HepG2 (cell line): ENCODE data around the gene CHI3L1. TPM values are rescaled to one million over a fixed set of nuclear protein-coding genes. Genes with fewer than 3 reads are reported as not detected.

Experiments
- ATAC-seq: fragments of 200-7000 bp; cut with Tn5 transposase; 3 replicates; pipeline ENCODE4 v1.9.1; 2020; ENCODE audit warnings: mild to moderate bottlenecking, moderate library complexity
- BruUV-seq: library from RNA; stranded (reverse); fragments of 400-500 nt; replicated peaks from 2 replicates; lab custom pipeline; 2021; lab: Mats Ljungman, UMichigan
- CTCF ChIA-PET: fragments of 300-600 bp; formaldehyde crosslinking; extraction: SDS; loops from one replicate; lab custom pipeline; 2021; ENCODE audit warnings: low total read pairs, inconsistent platforms, low intra/inter-chr PET ratio; lab: Yijun Ruan, JAX
- POLR2A ChIA-PET: fragments of 350-600 bp; sonication (Branson Sonifier 250); formaldehyde crosslinking; loops from one replicate; lab custom pipeline; 2020; ENCODE audit warnings: antibody characterized with exemption, inconsistent platforms; lab: Yijun Ruan, JAX
- DNase-seq: peaks from one replicate; pipeline ENCODE4 v3.0.0-alpha.2; 2015; ENCODE audit warnings: low spot score
- FAIRE-seq: peaks from 3 replicates; lab custom pipeline; 2011; peaks lifted over from hg19 to GRCh38; lab: Jason Lieb, UNC
- H2AFZ ChIP-seq: one replicate; pipeline ENCODE4 v1.6.1; 2011; ENCODE audit warnings: low read length, inconsistent platforms
- H3K27ac ChIP-seq: fragments of 300-600 bp; 3 replicates; pipeline ENCODE4 v1.8.0; 2011; ENCODE audit warnings: mixed run types, mild to moderate bottlenecking, mixed read lengths, low read length, inconsistent platforms; ENCODE audit not compliant: insufficient read depth; ENCODE audit errors: extremely low read length
- H3K27me3 ChIP-seq, 2 experiments: fragments of 200-600 bp in 1 of 2; 2 replicates in 1 of 2; 3 replicates in 1 of 2; pipeline versions ENCODE4 v1.6.0 to v1.8.0; 2011; ENCODE audit warnings: low read length in 2 of 2, mild to moderate bottlenecking in 2 of 2, moderate library complexity in 2 of 2, inconsistent platforms in 1 of 2; ENCODE audit not compliant: insufficient read depth in 2 of 2, control insufficient read depth in 1 of 2
- H3K36me3 ChIP-seq, 2 experiments: fragments of 200-600 bp in 1 of 2; replicated peaks in 1 of 2; 2 replicates in 1 of 2; 3 replicates in 1 of 2; pipeline versions ENCODE4 v1.5.1 to v1.8.0; 2011; ENCODE audit warnings: low read length in 2 of 2, inconsistent platforms in 1 of 2; ENCODE audit not compliant: insufficient read depth in 2 of 2, control insufficient read depth in 1 of 2
- H3K4me1 ChIP-seq: 2 replicates; pipeline ENCODE4 v1.5.1; 2012; ENCODE audit warnings: low read length, inconsistent platforms; ENCODE audit not compliant: insufficient read depth
- H3K4me2 ChIP-seq: 2 replicates; pipeline ENCODE4 v1.6.0; 2011; ENCODE audit warnings: low read depth, low read length, inconsistent platforms
- H3K4me3 ChIP-seq, 3 experiments: fragments of 200-600 bp in 1 of 3; sonication (generic), shearing (Covaris generic) in 1 of 3; replicated peaks in 1 of 3; 2 replicates each; pipeline ENCODE4 v1.5.1; 2011 to 2016; ENCODE audit warnings: low read length in 3 of 3, inconsistent platforms in 2 of 3, low read depth in 2 of 3, mild to moderate bottlenecking in 2 of 3, control low read depth in 1 of 3, mixed read lengths in 1 of 3; ENCODE audit not compliant: insufficient read depth in 1 of 3
- H3K79me2 ChIP-seq: one replicate; pipeline ENCODE4 v1.6.1; 2011; ENCODE audit warnings: low read length, inconsistent platforms; ENCODE audit not compliant: insufficient read depth
- H3K9ac ChIP-seq: 2 replicates; pipeline ENCODE4 v1.6.0; 2011; ENCODE audit warnings: mild to moderate bottlenecking, low read depth, low read length, inconsistent platforms; ENCODE audit not compliant: insufficient read depth
- H3K9me3 ChIP-seq: 2 replicates; pipeline ENCODE4 v1.5.1; 2012; ENCODE audit warnings: mild to moderate bottlenecking, low read length
- H4K20me1 ChIP-seq: 2 replicates; pipeline ENCODE4 v1.6.0; 2011; ENCODE audit warnings: inconsistent platforms, mild to moderate bottlenecking, low read length, moderate library complexity; ENCODE audit not compliant: insufficient read depth
- CCAR2 ChIP-seq: fragments of 200-400 bp; formaldehyde crosslinking; optimal IDR thresholded peaks from 2 replicates; pipeline ENCODE3; 2018; ENCODE audit warnings: low read depth, mild to moderate bottlenecking, low read length, moderate library complexity
- E2F2 ChIP-seq: sonication (generic); formaldehyde crosslinking; IDR thresholded peaks from 2 replicates; pipeline ENCODE4 v1.4.0; 2020; ENCODE audit warnings: missing genetic modification reagents, borderline replicate concordance
- HNRNPK ChIP-seq: fragments of 200-400 bp; formaldehyde crosslinking; IDR thresholded peaks from 2 replicates; pipeline ENCODE4 v1.6.1; 2018; ENCODE audit warnings: low read length, low read depth, moderate library complexity, mild to moderate bottlenecking; ENCODE audit not compliant: poor library complexity, severe bottlenecking
- ISL2 ChIP-seq: sonication (generic); formaldehyde crosslinking; IDR thresholded peaks from 2 replicates; pipeline ENCODE4 v1.5.0; 2020; ENCODE audit warnings: missing genetic modification reagents
- KDM5A ChIP-seq: fragments of 200-600 bp; sonication (generic); IDR thresholded peaks from 2 replicates; pipeline ENCODE4 v1.7.0; 2018; ENCODE audit warnings: antibody characterized with exemption, mild to moderate bottlenecking, low read length, borderline replicate concordance
- KLF9 ChIP-seq: IDR thresholded peaks from 2 replicates; pipeline ENCODE4 v1.6.1; 2016; ENCODE audit warnings: low read depth
- MZF1 ChIP-seq: sonication (generic); formaldehyde crosslinking; IDR thresholded peaks from 2 replicates; pipeline ENCODE4 v1.8.1; 2023; ENCODE audit warnings: mild to moderate bottlenecking, missing genetic modification reagents, borderline replicate concordance
- NFKBIZ ChIP-seq: IDR thresholded peaks from 2 replicates; pipeline ENCODE4 v1.6.1; 2018; ENCODE audit warnings: missing genetic modification reagents, missing compliant biosample characterization
- PTBP1 ChIP-seq: fragments of 200-400 bp; formaldehyde crosslinking; IDR thresholded peaks from 2 replicates; pipeline ENCODE4 v1.6.1; 2018; ENCODE audit warnings: low read length, low read depth; ENCODE audit not compliant: poor library complexity, severe bottlenecking
- RFX5 ChIP-seq: IDR thresholded peaks from 2 replicates; pipeline ENCODE4 v1.6.1; 2011; ENCODE audit warnings: low read depth, low read length, improper control_type of control experiment
- SKI ChIP-seq: fragments of 450-650 bp; IDR thresholded peaks from one replicate; pipeline ENCODE4 v1.6.1; 2018; ENCODE audit warnings: mild to moderate bottlenecking; ENCODE audit not compliant: partially characterized antibody
- ZKSCAN1 ChIP-seq: fragments of 150-350 bp; IDR thresholded peaks from 2 replicates; pipeline ENCODE4 v1.6.1; 2014; ENCODE audit warnings: low read length
- ZKSCAN5 ChIP-seq: sonication (generic); formaldehyde crosslinking; IDR thresholded peaks from 2 replicates; pipeline ENCODE4 v1.5.1; 2020; ENCODE audit warnings: mild to moderate bottlenecking, missing genetic modification reagents
- ZNF644 ChIP-seq: IDR thresholded peaks from 2 replicates; pipeline ENCODE4 v1.6.1; 2016; ENCODE audit warnings: low read depth
- ZNF652 ChIP-seq: IDR thresholded peaks from 2 replicates; pipeline ENCODE4 v1.6.1; 2016; ENCODE audit warnings: low read depth, borderline replicate concordance
- WGBS: methylation state at CpG from one replicate; pipeline ENCODE4 v1.1.6; 2017; ENCODE audit warnings: low lambda C conversion rate; 5-methylcytosine and 5-hydroxymethylcytosine counted together
- in situ Hi-C: cut with HindIII; loops from 2 replicates; pipeline ENCODE4 v1.10.0; 2017; ENCODE audit warnings: low pct_unique_long_range_greater_than_20kb; ENCODE audit not compliant: extremely low pct_ligation_motif_present
- intact Hi-C: fragments of 100-400 bp; cut with micrococcal nuclease; formaldehyde crosslinking; loops from one replicate; pipeline ENCODE4 v1.10.0; 2022; ENCODE audit not compliant: unreplicated experiment
- polyA plus RNA-seq, 8 experiments: library from polyadenylated mRNA; depleted of rRNA in 3 of 8; stranded (reverse) in 7 of 8; unstranded in 1 of 8; fragments of >200 nt; fragmentation: Illumina TruSeq in 4 of 8; extraction: Trizol in 4 of 8; gene quantifications; 2 replicates each; pipeline versions ENCODE4 v1.2.1 to v1.2.3, GENCODE V29; 2011 to 2016; ENCODE audit warnings: low read depth in 4 of 8, missing spikeins in 1 of 8, mixed read lengths in 1 of 8; ENCODE audit not compliant: insufficient read depth in 1 of 8
- total RNA-seq, 5 experiments: library from RNA; depleted of rRNA; stranded (reverse); fragments of >200 nt; fragmentation: Illumina TruSeq; extraction: Trizol; gene quantifications; 2 replicates each; pipeline ENCODE4 v1.2.3, GENCODE V29; 2016; ENCODE audit warnings: low read depth in 1 of 5
- TF ChIP-seq, protein P1 (sequence below): sonication (generic); formaldehyde crosslinking; IDR thresholded peaks from 2 replicates; pipeline ENCODE4 v1.8.0; 2022; ENCODE audit warnings: mild to moderate bottlenecking, missing genetic modification reagents, moderate library complexity
- TF ChIP-seq, protein P2 (sequence below): sonication (generic); formaldehyde crosslinking; IDR thresholded peaks from 2 replicates; pipeline ENCODE4 v1.8.1; 2023; ENCODE audit warnings: mild to moderate bottlenecking, inconsistent platforms, moderate library complexity, missing genetic modification reagents, borderline replicate concordance

Gene CHI3L1
- total and polyA plus RNA-seq, 2 of the 13 experiments (the other 11 are each of a cell fraction or from before 2014, with no cell fraction given) = 0.09 to 0.13 TPM

DNA sequence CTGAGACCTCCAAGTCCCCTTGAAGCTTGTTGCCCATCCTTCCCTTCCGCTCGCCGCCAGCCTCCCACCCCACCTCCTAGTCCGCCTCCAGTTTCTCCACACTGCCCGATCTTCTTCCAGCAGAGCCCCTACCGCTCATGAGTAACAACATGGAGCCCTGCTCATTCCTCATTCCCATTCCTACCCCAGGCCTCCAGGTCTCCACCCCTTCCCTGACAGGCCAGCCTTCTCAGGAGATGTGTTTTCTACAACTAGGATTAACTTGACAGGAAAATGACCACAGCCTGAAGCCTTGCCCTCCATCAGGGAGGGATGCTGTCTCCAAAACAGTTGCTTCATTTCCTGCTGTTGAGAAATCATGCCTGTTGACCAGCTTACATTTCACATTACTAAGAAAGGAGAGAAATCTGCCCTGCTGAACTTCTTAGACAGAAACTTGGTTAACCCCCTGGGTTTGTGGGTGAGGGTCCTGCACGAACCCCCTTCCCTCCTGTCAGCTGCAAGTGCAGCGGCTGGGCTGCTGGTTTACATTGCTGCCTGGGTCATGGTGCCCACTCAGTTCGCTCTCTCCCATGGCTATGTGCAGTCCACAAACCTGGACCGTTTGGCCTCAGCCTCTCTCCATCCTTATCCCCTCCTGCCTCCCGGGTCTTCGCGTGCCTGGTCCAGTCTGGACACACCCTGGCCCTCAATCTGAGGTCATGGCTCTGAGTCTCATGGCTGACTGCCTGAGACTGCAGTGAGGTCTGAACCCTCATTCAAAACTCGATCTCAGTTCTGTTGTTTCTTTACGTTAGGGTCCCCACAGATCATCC is 16.1 kb upstream of the CHI3L1 start:
- peaks cover 13% of the 10 kb centered on the region for H3K4me1 ChIP-seq
- no peaks in the 10 kb centered on the region for H4K20me1 ChIP-seq
- no peaks in the 10 kb centered on the region for H3K9me3 ChIP-seq
- ATAC-seq = no peak
- in situ Hi-C loops (no loop called here), intact Hi-C loops (no loop called here)
- FAIRE-seq = no peak
- no peak for DNase-seq
- ChIA-PET POLR2A (no interaction called here), CTCF (no interaction called here)
- no peak overlapping the region for H3K4me2 ChIP-seq
- H3K36me3 ChIP-seq = no peaks in the 10 kb centered on the region
- BruUV-seq = no TSS peak
- H2AFZ ChIP-seq = no peak overlapping the region
- H3K27ac ChIP-seq = no peak overlapping the region
- no peak overlapping the region for H3K4me3 ChIP-seq
- WGBS = 65% methylated on average over 12 of the region's 15 CpGs
- TF ChIP-seq E2F2 (CRISPR knock-in tag) (no peak), ZNF644 (CRISPR knock-in tag) (no peak), ZKSCAN1 (no peak), SKI (no peak), KDM5A (no peak), MZF1 (CRISPR knock-in tag) (no peak), PTBP1 (no peak), HNRNPK (no peak), NFKBIZ (no peak), RFX5 (no peak), ISL2 (no peak), KLF9 (CRISPR knock-in tag) (no peak), CCAR2 (no peak), ZNF652 (CRISPR knock-in tag) (no peak), ZKSCAN5 (CRISPR knock-in tag) (no peak)
- TF ChIP-seq, protein P1, sequence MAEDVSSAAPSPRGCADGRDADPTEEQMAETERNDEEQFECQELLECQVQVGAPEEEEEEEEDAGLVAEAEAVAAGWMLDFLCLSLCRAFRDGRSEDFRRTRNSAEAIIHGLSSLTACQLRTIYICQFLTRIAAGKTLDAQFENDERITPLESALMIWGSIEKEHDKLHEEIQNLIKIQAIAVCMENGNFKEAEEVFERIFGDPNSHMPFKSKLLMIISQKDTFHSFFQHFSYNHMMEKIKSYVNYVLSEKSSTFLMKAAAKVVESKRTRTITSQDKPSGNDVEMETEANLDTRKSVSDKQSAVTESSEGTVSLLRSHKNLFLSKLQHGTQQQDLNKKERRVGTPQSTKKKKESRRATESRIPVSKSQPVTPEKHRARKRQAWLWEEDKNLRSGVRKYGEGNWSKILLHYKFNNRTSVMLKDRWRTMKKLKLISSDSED = no peak
- TF ChIP-seq, protein P2, sequence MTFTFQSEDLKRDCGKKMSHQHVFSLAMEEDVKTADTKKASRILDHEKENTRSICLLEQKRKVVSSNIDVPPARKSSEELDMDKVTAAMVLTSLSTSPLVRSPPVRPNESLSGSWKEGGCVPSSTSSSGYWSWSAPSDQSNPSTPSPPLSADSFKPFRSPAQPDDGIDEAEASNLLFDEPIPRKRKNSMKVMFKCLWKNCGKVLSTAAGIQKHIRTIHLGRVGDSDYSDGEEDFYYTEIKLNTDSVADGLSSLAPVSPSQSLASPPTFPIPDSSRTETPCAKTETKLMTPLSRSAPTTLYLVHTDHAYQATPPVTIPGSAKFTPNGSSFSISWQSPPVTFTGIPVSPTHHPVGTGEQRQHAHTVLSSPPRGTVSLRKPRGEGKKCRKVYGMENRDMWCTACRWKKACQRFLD (CRISPR knock-in tag) = no peak
- no peak overlapping the region for H3K9ac ChIP-seq
- H3K79me2 ChIP-seq = no peaks in the 10 kb centered on the region
- H3K27me3 ChIP-seq = no peaks in the 10 kb centered on the region
